ENCODE measurements around the gene WHAMM.

Gene WHAMM

DNA sequence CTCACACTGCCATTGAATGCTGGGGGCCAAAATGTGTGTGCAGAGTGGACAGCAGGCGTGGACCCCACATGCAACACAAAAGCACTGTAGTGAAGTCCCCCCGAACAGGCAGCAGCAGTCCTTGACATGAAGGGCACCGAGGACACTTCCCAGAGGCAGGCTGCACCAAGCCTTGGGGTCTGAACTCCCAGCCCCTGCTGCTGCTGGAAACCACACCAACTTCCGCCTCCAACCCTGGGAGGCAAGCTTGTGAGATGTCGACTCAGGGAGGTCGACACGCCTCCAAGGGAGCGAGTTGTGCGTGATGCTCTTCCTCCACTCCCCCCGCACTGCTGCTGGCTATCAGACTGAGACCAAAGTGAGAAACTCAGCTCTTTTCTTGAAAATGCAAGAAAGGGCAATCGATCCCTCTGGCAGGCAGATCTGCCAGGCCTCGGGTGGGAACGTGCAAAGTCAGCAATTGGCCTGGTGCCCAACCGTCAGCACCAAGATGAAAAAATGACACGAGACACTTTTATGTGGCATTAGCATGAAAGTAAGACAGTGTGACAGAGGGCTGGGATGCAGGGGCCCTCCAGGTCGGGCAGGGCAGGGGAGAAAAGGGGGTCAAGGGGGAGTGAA is 43.6 kb downstream of the WHAMM start:
- TF ChIP-seq FOXP2 (optimal IDR thresholded peaks at IDR 0.05; ENCODE audit: borderline replicate concordance, extremely low read depth, extremely low read length, insufficient read depth) = no peak
- no peak for TF ChIP-seq TAF1 (IDR thresholded peaks at IDR 0.05; ENCODE audit: borderline replicate concordance, insufficient read depth, low read length)
- TF ChIP-seq POLR2AphosphoS5 (IDR thresholded peaks at IDR 0.05; ENCODE audit: low read depth, low read length) = no peak
- TF ChIP-seq SIN3A (IDR thresholded peaks at IDR 0.05; ENCODE audit: borderline replicate concordance, insufficient read depth, low read length) = no peak
- TF ChIP-seq REST (IDR thresholded peaks at IDR 0.05; ENCODE audit: insufficient read depth in 1 of 2, low read depth in 2 of 2, low read length in 2 of 2) = no peak

- TF ChIP-seq FOXP2 (optimal IDR thresholded peaks at IDR 0.05; ENCODE audit: borderline replicate concordance, extremely low read depth, extremely low read length, insufficient read depth) (no peak), TAF1 (IDR thresholded peaks at IDR 0.05; ENCODE audit: borderline replicate concordance, insufficient read depth, low read length) (no peak), SIN3A (IDR thresholded peaks at IDR 0.05; ENCODE audit: borderline replicate concordance, insufficient read depth, low read length) (no peak), POLR2AphosphoS5 (IDR thresholded peaks at IDR 0.05; ENCODE audit: low read depth, low read length) (no peak), REST (IDR thresholded peaks at IDR 0.05; ENCODE audit: insufficient read depth in 1 of 2, low read depth in 2 of 2, low read length in 2 of 2) (no peak)
Measured at GRCh38 chr15:82854554-82854953, 45.1 kb downstream of the WHAMM start.

GRCh38 chr15:82855286-82856100 is 46.1 kb downstream of the WHAMM start:
- TF ChIP-seq POLR2AphosphoS5 (IDR thresholded peaks at IDR 0.05; ENCODE audit: low read depth, low read length) (no peak), SIN3A (IDR thresholded peaks at IDR 0.05; ENCODE audit: borderline replicate concordance, insufficient read depth, low read length) (no peak), TAF1 (IDR thresholded peaks at IDR 0.05; ENCODE audit: borderline replicate concordance, insufficient read depth, low read length) (no peak), FOXP2 (optimal IDR thresholded peaks at IDR 0.05; ENCODE audit: borderline replicate concordance, extremely low read depth, extremely low read length, insufficient read depth) (no peak), REST (IDR thresholded peaks at IDR 0.05; ENCODE audit: insufficient read depth in 1 of 2, low read depth in 2 of 2, low read length in 2 of 2) (no peak)

DNA sequence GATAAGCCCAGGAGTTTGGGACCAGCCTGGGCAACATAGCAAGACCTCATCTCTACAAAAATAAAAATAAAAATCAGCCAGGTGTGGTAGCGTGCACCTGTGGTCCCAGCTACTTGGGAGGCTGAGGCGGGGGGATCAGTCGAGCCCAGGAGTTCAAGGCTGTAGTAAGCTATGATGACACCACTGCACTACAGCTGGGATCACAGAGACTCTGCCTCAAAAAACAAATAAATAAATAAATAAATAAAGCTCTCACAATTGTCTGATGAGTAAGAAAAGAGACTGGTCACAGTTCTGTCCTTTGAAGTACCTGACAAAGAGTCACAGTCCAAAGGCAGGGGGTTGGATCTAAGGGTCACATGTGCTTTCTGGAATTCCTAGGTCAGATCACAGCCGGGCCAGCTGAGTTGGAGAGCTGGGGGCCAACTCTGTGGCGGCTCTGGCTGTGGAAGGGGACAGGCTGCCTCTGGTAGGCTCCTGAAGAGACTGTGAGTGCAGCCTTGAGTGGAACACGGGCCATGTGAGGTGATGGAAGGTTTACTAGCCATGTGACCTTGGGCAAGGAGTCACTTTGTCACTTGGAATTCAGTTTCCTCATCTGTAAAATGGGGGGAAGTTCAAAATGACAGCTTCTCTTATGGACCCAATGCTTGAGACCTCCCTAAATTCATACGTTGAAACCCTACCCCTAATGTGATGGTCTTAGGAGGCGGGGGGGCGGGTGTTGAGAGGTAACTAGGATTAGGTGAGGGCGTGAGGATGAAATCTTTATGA is 47.2 kb downstream of the WHAMM start:
- TF ChIP-seq TAF1 (IDR thresholded peaks at IDR 0.05; ENCODE audit: borderline replicate concordance, insufficient read depth, low read length) (no peak), SIN3A (IDR thresholded peaks at IDR 0.05; ENCODE audit: borderline replicate concordance, insufficient read depth, low read length) (no peak), FOXP2 (optimal IDR thresholded peaks at IDR 0.05; ENCODE audit: borderline replicate concordance, extremely low read depth, extremely low read length, insufficient read depth) (no peak), REST (IDR thresholded peaks at IDR 0.05; ENCODE audit: insufficient read depth in 1 of 2, low read depth in 2 of 2, low read length in 2 of 2) (no peak), POLR2AphosphoS5 (IDR thresholded peaks at IDR 0.05; ENCODE audit: low read depth, low read length) (no peak)
